ENCODE data around the gene SKAP1. TPM values are rescaled to one million over a fixed set of nuclear protein-coding genes. Genes with fewer than 3 reads are reported as not detected.

Gene SKAP1
- total and polyA plus RNA-seq, 2 donors (not counting 1 experiment from before 2014, with no cell fraction given) = not detected

DNA sequence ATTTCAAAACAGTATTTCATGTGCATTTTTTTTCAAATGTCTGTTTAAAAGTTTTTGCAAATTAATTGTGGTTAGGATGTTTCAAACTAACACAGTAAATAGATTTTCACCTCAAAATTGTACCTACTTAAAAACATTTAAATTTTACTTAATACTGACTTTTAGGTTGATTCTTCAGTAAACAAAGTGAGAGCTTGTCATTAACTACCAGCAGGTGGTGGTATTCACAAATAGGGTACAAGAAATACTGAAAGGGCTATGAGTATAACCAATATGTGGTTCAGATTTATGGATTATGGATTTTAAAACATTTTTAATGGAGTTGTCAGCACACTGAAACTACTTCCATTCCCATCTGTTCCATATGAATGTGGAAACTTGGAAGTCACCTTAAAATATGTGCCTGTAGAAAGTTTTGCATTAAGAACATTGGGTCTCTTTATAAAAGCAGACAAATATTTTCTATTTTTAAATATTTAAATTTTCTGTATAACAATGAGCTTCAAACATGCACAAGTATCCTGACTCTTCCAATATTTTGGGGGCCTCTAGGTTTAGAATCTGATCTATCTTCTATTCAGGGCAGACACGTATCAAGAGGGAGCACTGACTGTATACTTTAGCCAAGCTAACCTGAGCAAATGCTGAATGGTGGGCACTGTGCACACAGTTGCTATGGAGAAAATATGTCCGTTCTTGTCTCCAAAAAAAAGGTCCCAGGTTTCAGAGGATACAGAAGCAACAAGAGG is 166.9 kb downstream of the SKAP1 start:
- H3K27me3 ChIP-seq (ENCODE audit: control insufficient read depth, insufficient read depth, low read length) = no peaks in the 10 kb centered on the region
- H3K9me3 ChIP-seq (ENCODE audit: control insufficient read depth, insufficient read depth, low read depth, low read length) = no peaks in the 10 kb centered on the region
- no peak overlapping the region for H3K9ac ChIP-seq (ENCODE audit: insufficient read depth, low read length)
- no peak for TF ChIP-seq EZH2 (IDR thresholded peaks at IDR 0.05; ENCODE audit: low read length, missing control alignments)
- TF ChIP-seq, protein P1, sequence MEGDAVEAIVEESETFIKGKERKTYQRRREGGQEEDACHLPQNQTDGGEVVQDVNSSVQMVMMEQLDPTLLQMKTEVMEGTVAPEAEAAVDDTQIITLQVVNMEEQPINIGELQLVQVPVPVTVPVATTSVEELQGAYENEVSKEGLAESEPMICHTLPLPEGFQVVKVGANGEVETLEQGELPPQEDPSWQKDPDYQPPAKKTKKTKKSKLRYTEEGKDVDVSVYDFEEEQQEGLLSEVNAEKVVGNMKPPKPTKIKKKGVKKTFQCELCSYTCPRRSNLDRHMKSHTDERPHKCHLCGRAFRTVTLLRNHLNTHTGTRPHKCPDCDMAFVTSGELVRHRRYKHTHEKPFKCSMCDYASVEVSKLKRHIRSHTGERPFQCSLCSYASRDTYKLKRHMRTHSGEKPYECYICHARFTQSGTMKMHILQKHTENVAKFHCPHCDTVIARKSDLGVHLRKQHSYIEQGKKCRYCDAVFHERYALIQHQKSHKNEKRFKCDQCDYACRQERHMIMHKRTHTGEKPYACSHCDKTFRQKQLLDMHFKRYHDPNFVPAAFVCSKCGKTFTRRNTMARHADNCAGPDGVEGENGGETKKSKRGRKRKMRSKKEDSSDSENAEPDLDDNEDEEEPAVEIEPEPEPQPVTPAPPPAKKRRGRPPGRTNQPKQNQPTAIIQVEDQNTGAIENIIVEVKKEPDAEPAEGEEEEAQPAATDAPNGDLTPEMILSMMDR (conservative IDR thresholded peaks at IDR 0.05 in 1 of 2, IDR thresholded peaks at IDR 0.05 in 1 of 2; ENCODE audit: low read depth in 1 of 2, low read length in 2 of 2) = peak in 1 of 2 donors; percentile 52
- peak in 1 of 2 donors; percentile 49 for DNase-seq (ENCODE audit: low read depth in 2 of 2)
- H2AFZ ChIP-seq (ENCODE audit: low read length) = no peak overlapping the region
- H3K4me2 ChIP-seq (ENCODE audit: extremely low read depth, insufficient read depth, low read length) = no peak overlapping the region
- H3K4me1 ChIP-seq (ENCODE audit: control insufficient read depth, extremely low read depth, insufficient read depth, low read length) = peaks cover 2% of the 10 kb centered on the region
- H3K27ac ChIP-seq (ENCODE audit: insufficient read depth, low read length) = no peak overlapping the region
- no peaks in the 10 kb centered on the region for H4K20me1 ChIP-seq (ENCODE audit: control insufficient read depth, extremely low read depth, insufficient read depth, low read length)
- no peaks in the 10 kb centered on the region for H3K79me2 ChIP-seq (ENCODE audit: control insufficient read depth, insufficient read depth, low read length)
- no peak overlapping the region for H3K4me3 ChIP-seq (replicated peaks in 1 of 4; ENCODE audit: control extremely low read depth in 1 of 4, insufficient read depth in 1 of 4, low read depth in 3 of 4, low read length in 4 of 4)
- H3K36me3 ChIP-seq (ENCODE audit: control insufficient read depth, insufficient read depth, low read length) = no peaks in the 10 kb centered on the region

- H3K79me2 ChIP-seq (ENCODE audit: control insufficient read depth, insufficient read depth, low read length) = no peaks in the 10 kb centered on the region
- no peaks in the 10 kb centered on the region for H3K36me3 ChIP-seq (ENCODE audit: control insufficient read depth, insufficient read depth, low read length)
- no peak overlapping the region for H3K4me2 ChIP-seq (ENCODE audit: extremely low read depth, insufficient read depth, low read length)
- H3K9me3 ChIP-seq (ENCODE audit: control insufficient read depth, insufficient read depth, low read depth, low read length) = no peaks in the 10 kb centered on the region
- no peaks in the 10 kb centered on the region for H4K20me1 ChIP-seq (ENCODE audit: control insufficient read depth, extremely low read depth, insufficient read depth, low read length)
- no peak overlapping the region for H3K27ac ChIP-seq (ENCODE audit: insufficient read depth, low read length)
- no peak overlapping the region for H2AFZ ChIP-seq (ENCODE audit: low read length)
- peaks cover 2% of the 10 kb centered on the region for H3K4me1 ChIP-seq (ENCODE audit: control insufficient read depth, extremely low read depth, insufficient read depth, low read length)
- H3K27me3 ChIP-seq (ENCODE audit: control insufficient read depth, insufficient read depth, low read length) = peaks cover 2% of the 10 kb centered on the region
- H3K4me3 ChIP-seq (replicated peaks in 1 of 4; ENCODE audit: control extremely low read depth in 1 of 4, insufficient read depth in 1 of 4, low read depth in 3 of 4, low read length in 4 of 4) = no peak overlapping the region
- TF ChIP-seq, protein P1 (conservative IDR thresholded peaks at IDR 0.05 in 1 of 2, IDR thresholded peaks at IDR 0.05 in 1 of 2; ENCODE audit: low read depth in 1 of 2, low read length in 2 of 2) = peak; percentile 26 to 76
- TF ChIP-seq EZH2 (IDR thresholded peaks at IDR 0.05; ENCODE audit: low read length, missing control alignments) = no peak
- peak in 1 of 2 donors; percentile 20 for DNase-seq (ENCODE audit: low read depth in 2 of 2)
- no peak overlapping the region for H3K9ac ChIP-seq (ENCODE audit: insufficient read depth, low read length)
Measured at GRCh38 chr17:48261297-48261880, 168.6 kb downstream of the SKAP1 start.

DNA sequence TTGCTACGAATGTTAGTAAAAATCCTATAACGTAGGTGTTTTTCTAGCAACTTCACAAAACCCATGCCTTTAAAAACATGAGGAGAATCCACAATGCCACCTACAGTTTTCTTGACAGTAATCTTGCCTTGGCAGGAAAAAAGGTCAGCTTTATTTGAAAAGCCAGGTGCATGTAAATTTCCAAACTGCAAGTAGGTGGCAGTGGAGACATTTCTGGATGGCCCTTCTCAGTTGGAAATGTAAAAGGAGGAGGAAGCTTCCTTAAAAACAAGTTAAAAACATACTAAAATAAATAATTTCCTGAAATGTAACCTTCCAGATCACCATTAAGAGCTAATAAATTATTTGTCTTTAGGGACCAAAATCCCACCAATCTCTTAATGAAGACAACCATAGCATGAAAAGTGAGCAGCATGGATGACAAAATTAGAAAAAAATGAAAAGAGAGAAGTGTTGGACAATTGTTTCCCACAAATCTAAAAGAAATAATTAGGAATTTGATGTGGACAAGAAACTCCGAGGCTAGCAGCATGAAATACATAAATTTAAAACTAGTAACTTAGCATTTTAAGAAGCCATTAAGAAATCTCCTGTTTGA is 170.2 kb downstream of the SKAP1 start:
- no peaks in the 10 kb centered on the region for H3K36me3 ChIP-seq (ENCODE audit: control insufficient read depth, insufficient read depth, low read length)
- H3K79me2 ChIP-seq (ENCODE audit: control insufficient read depth, insufficient read depth, low read length) = no peaks in the 10 kb centered on the region
- no peaks in the 10 kb centered on the region for H4K20me1 ChIP-seq (ENCODE audit: control insufficient read depth, extremely low read depth, insufficient read depth, low read length)
- H3K4me2 ChIP-seq (ENCODE audit: extremely low read depth, insufficient read depth, low read length) = no peak overlapping the region
- H3K9ac ChIP-seq (ENCODE audit: insufficient read depth, low read length) = no peak overlapping the region
- H3K27ac ChIP-seq (ENCODE audit: insufficient read depth, low read length) = no peak overlapping the region
- no peaks in the 10 kb centered on the region for H3K9me3 ChIP-seq (ENCODE audit: control insufficient read depth, insufficient read depth, low read depth, low read length)
- H3K4me3 ChIP-seq (replicated peaks in 1 of 4; ENCODE audit: control extremely low read depth in 1 of 4, insufficient read depth in 1 of 4, low read depth in 3 of 4, low read length in 4 of 4) = no peak overlapping the region
- TF ChIP-seq, protein P1 (conservative IDR thresholded peaks at IDR 0.05 in 1 of 2, IDR thresholded peaks at IDR 0.05 in 1 of 2; ENCODE audit: low read depth in 1 of 2, low read length in 2 of 2) = peak; percentile 56 to 66
- no peak for TF ChIP-seq EZH2 (IDR thresholded peaks at IDR 0.05; ENCODE audit: low read length, missing control alignments)
- DNase-seq (ENCODE audit: low read depth in 2 of 2) = peak; percentile 16 to 63
- H3K4me1 ChIP-seq (ENCODE audit: control insufficient read depth, extremely low read depth, insufficient read depth, low read length) = peaks cover 2% of the 10 kb centered on the region
- H3K27me3 ChIP-seq (ENCODE audit: control insufficient read depth, insufficient read depth, low read length) = peaks cover 3% of the 10 kb centered on the region
- no peak overlapping the region for H2AFZ ChIP-seq (ENCODE audit: low read length)
